ENCODE data around the gene ACAD11.

Gene ACAD11

DNA sequence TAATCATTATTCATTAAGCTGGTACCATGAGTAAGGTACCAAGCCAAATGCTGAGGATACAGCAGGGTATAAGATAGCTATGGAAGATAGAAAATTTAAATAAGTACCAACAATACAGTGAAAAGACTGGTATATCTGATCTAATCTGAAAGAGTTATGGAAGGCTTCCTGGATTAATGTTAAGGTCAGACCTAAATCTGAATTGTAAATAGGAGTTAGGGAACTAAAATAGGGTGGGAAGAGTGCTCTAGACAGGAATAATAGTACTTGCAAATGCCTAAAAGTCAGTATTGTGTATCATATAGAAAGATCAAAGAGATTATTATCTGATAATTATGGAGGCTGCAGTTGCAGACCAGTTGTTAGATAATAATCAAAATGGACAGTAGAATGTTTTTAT lies 65.1 kb downstream of the ACAD11 start:
- Histone ChIP-seq H3K23ac (ENCODE audit: low read length in 2 of 2) (no peak overlapping the region), H2AK5ac (ENCODE audit: low read length, severe bottlenecking) (no peak overlapping the region), H3K79me1 (replicated peaks; ENCODE audit: low read length, poor library complexity, severe bottlenecking) (peaks cover 2% of the 10 kb centered on the region), H3K4me2 (ENCODE audit: low read length, poor library complexity, severe bottlenecking) (no peak overlapping the region), H3K4me1 (ENCODE audit: control insufficient read depth, insufficient read depth, low read depth, low read length) (no peaks in the 10 kb centered on the region), H3K14ac (ENCODE audit: low read length in 2 of 2) (no peak overlapping the region), H2AFZ (ENCODE audit: low read depth, low read length) (no peak overlapping the region), H2BK15ac (ENCODE audit: low read depth, poor library complexity, severe bottlenecking) (no peak overlapping the region), H2BK120ac (ENCODE audit: low read depth, low read length) (no peak overlapping the region), H3K27ac (ENCODE audit: low read length, poor library complexity, severe bottlenecking) (no peak overlapping the region), H3K4ac (ENCODE audit: low read depth in 1 of 2, low read length in 2 of 2) (no peak overlapping the region), H2BK5ac (ENCODE audit: low read depth, low read length, poor library complexity, severe bottlenecking) (no peak overlapping the region), H2BK12ac (ENCODE audit: low read length in 2 of 2) (no peak overlapping the region), H4K91ac (ENCODE audit: low read length) (no peak overlapping the region), H3K9me3 (ENCODE audit: control insufficient read depth, low read length) (no peaks in the 10 kb centered on the region), H4K8ac (ENCODE audit: low read length) (no peak overlapping the region), H3K9ac (ENCODE audit: low read length) (peak overlapping the region; percentile 75), H3K36me3 (ENCODE audit: control insufficient read depth in 1 of 2, insufficient read depth in 2 of 2, low read depth in 1 of 2, low read length in 2 of 2) (peaks cover 0 to 13% of the 10 kb centered on the region in 2 experiments), H3K18ac (ENCODE audit: low read depth in 1 of 2, low read length in 2 of 2) (no peak overlapping the region), H3K27me3 (ENCODE audit: control insufficient read depth in 1 of 2, insufficient read depth in 1 of 2, low read length in 2 of 2) (no peaks in the 10 kb centered on the region), H3K4me3 (ENCODE audit: insufficient read depth in 1 of 2, low read depth in 1 of 2, low read length in 2 of 2) (no peak overlapping the region)
- no peak for DNase-seq

DNA sequence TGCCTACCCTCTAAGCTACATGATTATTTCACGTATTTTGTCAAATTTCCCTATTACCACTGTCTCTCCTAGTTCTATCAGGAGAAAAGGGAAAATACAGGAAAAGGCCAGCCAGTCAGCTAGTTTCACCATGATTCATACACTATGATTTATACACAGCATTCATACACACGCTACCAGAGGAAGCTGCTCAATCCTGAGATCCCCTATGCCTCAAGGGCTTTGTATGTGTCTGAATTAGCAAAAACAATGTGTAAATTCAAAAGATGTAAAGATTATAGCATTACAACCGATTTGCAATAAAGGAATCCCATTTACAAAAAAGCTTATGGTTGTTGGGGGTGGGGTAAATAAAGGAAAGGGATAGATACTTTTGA lies 65.7 kb downstream of the ACAD11 start:
- Histone ChIP-seq H3K79me1 (replicated peaks; ENCODE audit: low read length, poor library complexity, severe bottlenecking) (peaks cover 2% of the 10 kb centered on the region), H2BK15ac (ENCODE audit: low read depth, poor library complexity, severe bottlenecking) (no peak overlapping the region), H3K14ac (ENCODE audit: low read length in 2 of 2) (no peak overlapping the region), H3K4me2 (ENCODE audit: low read length, poor library complexity, severe bottlenecking) (no peak overlapping the region), H3K27ac (ENCODE audit: low read length, poor library complexity, severe bottlenecking) (peak overlapping the region; percentile 54), H4K91ac (ENCODE audit: low read length) (no peak overlapping the region), H2BK12ac (ENCODE audit: low read length in 2 of 2) (no peak overlapping the region), H3K27me3 (ENCODE audit: control insufficient read depth in 1 of 2, insufficient read depth in 1 of 2, low read length in 2 of 2) (no peaks in the 10 kb centered on the region), H2AK5ac (ENCODE audit: low read length, severe bottlenecking) (no peak overlapping the region), H3K23ac (ENCODE audit: low read length in 2 of 2) (no peak overlapping the region), H4K8ac (ENCODE audit: low read length) (no peak overlapping the region), H2BK120ac (ENCODE audit: low read depth, low read length) (no peak overlapping the region), H2BK5ac (ENCODE audit: low read depth, low read length, poor library complexity, severe bottlenecking) (no peak overlapping the region), H3K36me3 (ENCODE audit: control insufficient read depth in 1 of 2, insufficient read depth in 2 of 2, low read depth in 1 of 2, low read length in 2 of 2) (peaks cover 0 to 12% of the 10 kb centered on the region in 2 experiments), H3K4ac (ENCODE audit: low read depth in 1 of 2, low read length in 2 of 2) (no peak overlapping the region), H2AFZ (ENCODE audit: low read depth, low read length) (no peak overlapping the region), H3K9me3 (ENCODE audit: control insufficient read depth, low read length) (no peaks in the 10 kb centered on the region), H3K18ac (ENCODE audit: low read depth in 1 of 2, low read length in 2 of 2) (no peak overlapping the region), H3K9ac (ENCODE audit: low read length) (peak overlapping the region; percentile 75), H3K4me3 (ENCODE audit: insufficient read depth in 1 of 2, low read depth in 1 of 2, low read length in 2 of 2) (peak overlapping the region in 1 of 2 experiments; percentile 4), H3K4me1 (ENCODE audit: control insufficient read depth, insufficient read depth, low read depth, low read length) (no peaks in the 10 kb centered on the region)
- DNase-seq: peak; percentile 88
- WGBS: 6% methylated on average over 1 of the region's 3 CpGs

GRCh38 chr3:132593241-132593946 lies 66.2 kb downstream of the ACAD11 start:
- DNase-seq: peak; percentile 12
- H2BK120ac ChIP-seq (ENCODE audit: low read depth, low read length): no peak overlapping the region
- no peak overlapping the region for H3K4ac ChIP-seq (ENCODE audit: low read depth in 1 of 2, low read length in 2 of 2)
- H3K27me3 ChIP-seq (ENCODE audit: control insufficient read depth in 1 of 2, insufficient read depth in 1 of 2, low read length in 2 of 2): no peaks in the 10 kb centered on the region
- peak overlapping the region; percentile 62 to 86 for H3K18ac ChIP-seq (ENCODE audit: low read depth in 1 of 2, low read length in 2 of 2)
- H4K8ac ChIP-seq (ENCODE audit: low read length): no peak overlapping the region
- peaks cover under 1% of the 10 kb centered on the region for H3K79me1 ChIP-seq (replicated peaks; ENCODE audit: low read length, poor library complexity, severe bottlenecking)
- peak overlapping the region; percentile 95 for H2AK5ac ChIP-seq (ENCODE audit: low read length, severe bottlenecking)
- H3K9ac ChIP-seq (ENCODE audit: low read length): peak overlapping the region; percentile 75
- no peak overlapping the region for H2BK15ac ChIP-seq (ENCODE audit: low read depth, poor library complexity, severe bottlenecking)
- H3K27ac ChIP-seq (ENCODE audit: low read length, poor library complexity, severe bottlenecking): peak overlapping the region; percentile 54
- no peak overlapping the region for H2BK5ac ChIP-seq (ENCODE audit: low read depth, low read length, poor library complexity, severe bottlenecking)
- no peaks in the 10 kb centered on the region for H3K9me3 ChIP-seq (ENCODE audit: control insufficient read depth, low read length)
- no CpG with 5 or more reads among the region's 1 CpG for WGBS
- H3K4me3 ChIP-seq (ENCODE audit: insufficient read depth in 1 of 2, low read depth in 1 of 2, low read length in 2 of 2): peak overlapping the region in 1 of 2 experiments; percentile 4
- peak overlapping the region; percentile 66 for H4K91ac ChIP-seq (ENCODE audit: low read length)
- no peaks in the 10 kb centered on the region for H3K4me1 ChIP-seq (ENCODE audit: control insufficient read depth, insufficient read depth, low read depth, low read length)
- no peak overlapping the region for H2AFZ ChIP-seq (ENCODE audit: low read depth, low read length)
- H3K23ac ChIP-seq (ENCODE audit: low read length in 2 of 2): no peak overlapping the region
- no peak overlapping the region for H3K14ac ChIP-seq (ENCODE audit: low read length in 2 of 2)
- peak overlapping the region; percentile 71 to 83 for H2BK12ac ChIP-seq (ENCODE audit: low read length in 2 of 2)
- H3K36me3 ChIP-seq (ENCODE audit: control insufficient read depth in 1 of 2, insufficient read depth in 2 of 2, low read depth in 1 of 2, low read length in 2 of 2): peaks cover 0 to 6% of the 10 kb centered on the region in 2 experiments
- H3K4me2 ChIP-seq (ENCODE audit: low read length, poor library complexity, severe bottlenecking): no peak overlapping the region

DNA sequence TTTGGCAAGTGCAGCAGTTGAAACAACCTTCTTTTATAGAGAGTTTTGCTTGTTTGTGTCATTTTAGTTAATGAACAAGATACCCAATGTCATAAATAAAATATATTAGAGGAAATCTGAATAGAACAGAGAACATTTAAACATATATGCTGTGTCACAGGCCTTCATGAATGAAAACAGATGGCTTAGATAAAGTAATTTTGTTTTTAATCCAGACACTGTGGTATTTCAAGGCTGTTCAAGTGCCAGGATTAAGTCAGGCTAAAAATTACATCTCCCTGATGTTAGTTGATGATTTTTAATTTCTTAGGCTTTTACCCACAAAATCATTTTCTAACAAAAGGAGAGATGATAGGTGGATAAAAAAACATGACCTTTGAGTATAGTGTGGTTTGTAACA lies 67.4 kb downstream of the ACAD11 start:
- no peak overlapping the region for H3K23ac ChIP-seq (ENCODE audit: low read length in 2 of 2)
- no peak overlapping the region for H3K4me3 ChIP-seq (ENCODE audit: insufficient read depth in 1 of 2, low read depth in 1 of 2, low read length in 2 of 2)
- no peak overlapping the region for H4K91ac ChIP-seq (ENCODE audit: low read length)
- peaks cover 0 to 6% of the 10 kb centered on the region in 2 experiments for H3K36me3 ChIP-seq (ENCODE audit: control insufficient read depth in 1 of 2, insufficient read depth in 2 of 2, low read depth in 1 of 2, low read length in 2 of 2)
- no peak overlapping the region for H3K14ac ChIP-seq (ENCODE audit: low read length in 2 of 2)
- no peak overlapping the region for H2AK5ac ChIP-seq (ENCODE audit: low read length, severe bottlenecking)
- H3K27ac ChIP-seq (ENCODE audit: low read length, poor library complexity, severe bottlenecking): no peak overlapping the region
- no peak overlapping the region for H2BK12ac ChIP-seq (ENCODE audit: low read length in 2 of 2)
- no peaks in the 10 kb centered on the region for H3K79me1 ChIP-seq (replicated peaks; ENCODE audit: low read length, poor library complexity, severe bottlenecking)
- H2BK5ac ChIP-seq (ENCODE audit: low read depth, low read length, poor library complexity, severe bottlenecking): no peak overlapping the region
- no peak overlapping the region for H2BK15ac ChIP-seq (ENCODE audit: low read depth, poor library complexity, severe bottlenecking)
- no peaks in the 10 kb centered on the region for H3K27me3 ChIP-seq (ENCODE audit: control insufficient read depth in 1 of 2, insufficient read depth in 1 of 2, low read length in 2 of 2)
- peak; percentile 9 for DNase-seq
- H3K9me3 ChIP-seq (ENCODE audit: control insufficient read depth, low read length): no peaks in the 10 kb centered on the region
- H3K4me1 ChIP-seq (ENCODE audit: control insufficient read depth, insufficient read depth, low read depth, low read length): no peaks in the 10 kb centered on the region
- H2BK120ac ChIP-seq (ENCODE audit: low read depth, low read length): no peak overlapping the region
- no peak overlapping the region for H4K8ac ChIP-seq (ENCODE audit: low read length)
- no peak overlapping the region for H3K4me2 ChIP-seq (ENCODE audit: low read length, poor library complexity, severe bottlenecking)
- no peak overlapping the region for H3K18ac ChIP-seq (ENCODE audit: low read depth in 1 of 2, low read length in 2 of 2)
- H2AFZ ChIP-seq (ENCODE audit: low read depth, low read length): no peak overlapping the region
- peak overlapping the region; percentile 75 for H3K9ac ChIP-seq (ENCODE audit: low read length)
- no peak overlapping the region for H3K4ac ChIP-seq (ENCODE audit: low read depth in 1 of 2, low read length in 2 of 2)

All from mesenchymal stem cell (in vitro differentiated cells and primary cell).